Amniotic epithelial cell (primary cell): Measurements from ENCODE around the gene MTHFD1L.
A peak's percentile ranks its signal among the peaks of the same experiment; 100 is the strongest.
"Not testable (repeated sequence)": the region's sequence is repeated elsewhere in the genome, so short reads cannot be mapped to it uniquely, and the experiment has no call there.

Experiments
- DNase-seq: peaks from one replicate; pipeline ENCODE4 v3.0.0-alpha.2; 2010; ENCODE audit warnings: low read depth

The MTHFD1L gene

DNA sequence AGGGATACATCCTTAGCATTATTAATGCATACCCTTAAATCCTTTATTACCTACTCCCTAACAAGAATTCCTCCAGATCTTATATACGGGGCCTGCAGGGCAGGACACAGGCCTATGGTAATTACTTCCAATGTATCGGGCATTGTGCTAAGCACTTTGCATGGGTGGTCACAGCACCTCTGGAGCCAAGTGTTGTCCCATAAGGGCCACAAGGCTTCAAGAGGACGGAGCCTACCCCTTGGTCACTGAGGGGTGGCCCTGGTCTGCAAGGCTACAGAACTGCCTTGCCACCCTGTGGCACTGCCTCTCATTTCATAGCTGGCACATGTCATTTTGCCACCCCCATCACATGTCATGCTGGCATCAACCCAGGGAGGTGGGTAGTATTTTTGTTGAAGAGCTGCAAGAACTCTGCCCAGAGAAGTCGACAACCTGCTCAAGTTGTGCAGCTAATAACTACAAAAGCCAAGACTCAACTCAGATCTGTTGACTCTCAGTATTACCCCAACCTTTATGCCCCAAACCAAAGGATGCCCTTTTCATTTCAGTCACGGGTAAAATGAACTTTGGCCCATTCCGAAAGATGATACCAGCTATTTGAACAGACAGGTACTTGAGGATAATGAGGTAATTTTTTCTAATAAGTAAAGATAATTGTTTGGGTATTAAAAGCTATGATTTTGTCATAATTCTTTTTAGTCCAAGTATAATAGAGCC, 230.2 kb downstream of the MTHFD1L start:
- no peak for DNase-seq

- no peak for DNase-seq
These were observed 230.7 kb downstream of the MTHFD1L start for GRCh38 chr6:151096255-151096612.

DNA sequence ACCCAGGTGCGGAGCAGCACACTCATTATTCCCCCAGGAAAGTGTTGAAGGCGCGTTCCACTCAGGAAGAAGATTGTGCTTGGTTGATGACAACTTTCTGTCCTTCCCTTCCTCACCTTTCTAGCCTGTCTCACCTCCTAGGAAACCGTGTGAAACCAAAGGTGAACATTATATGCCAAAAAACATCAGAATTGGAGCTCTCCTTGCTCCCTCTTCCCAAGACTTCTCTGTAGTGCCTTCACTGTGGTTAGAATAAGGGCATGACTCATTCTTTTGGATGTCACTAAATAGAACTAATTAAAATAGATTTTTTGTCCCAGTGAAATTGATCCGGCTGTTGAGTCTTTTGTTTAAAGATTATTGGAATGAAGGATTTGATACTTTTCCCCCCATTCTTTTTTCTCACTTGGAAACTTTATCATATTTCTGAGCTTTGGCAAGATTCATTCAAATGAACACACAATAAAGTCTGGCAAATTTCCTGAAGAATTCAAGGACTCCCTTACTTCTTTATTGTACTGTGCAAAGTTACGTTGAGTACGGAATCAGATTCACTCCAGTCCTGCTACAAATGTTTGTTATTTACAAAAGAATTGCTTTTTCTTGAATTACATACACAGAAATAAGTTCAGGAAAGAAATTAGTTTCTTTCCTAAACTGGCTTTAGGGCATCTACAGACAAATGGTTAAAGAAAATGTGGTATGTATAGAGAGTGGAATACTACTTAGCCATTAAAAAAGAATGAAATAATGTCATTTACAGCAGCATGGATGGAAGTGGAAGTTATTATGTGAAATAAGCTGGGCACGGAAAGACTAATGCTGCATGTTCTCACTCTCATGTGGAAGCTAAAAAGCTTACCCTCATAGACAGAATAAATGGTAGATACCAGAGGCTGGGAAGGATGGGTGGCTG, 231.4 kb downstream of the MTHFD1L start:
- no peak for DNase-seq

GRCh38 chr6:151098166-151098565, 232.7 kb downstream of the MTHFD1L start:
- DNase-seq, result peak; percentile 37

DNA sequence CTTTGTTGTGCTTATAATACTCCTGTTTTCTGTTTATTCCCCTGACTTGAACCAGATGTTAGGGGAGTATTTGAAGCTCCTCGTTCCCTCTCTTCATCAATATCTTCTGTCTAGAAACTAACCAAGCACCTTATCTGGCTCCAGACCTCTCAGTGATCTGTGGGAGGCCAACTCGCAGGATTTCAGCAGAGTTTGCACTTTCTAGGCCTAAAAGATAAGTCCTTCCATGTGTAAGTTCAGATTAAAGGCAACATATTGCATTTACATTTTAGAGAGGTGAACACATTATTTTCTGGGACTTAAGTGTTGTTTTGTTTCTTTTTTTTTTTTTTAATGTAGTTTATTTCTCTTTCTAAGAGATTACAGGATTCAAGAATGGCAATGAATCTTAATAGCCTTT, 234.8 kb downstream of the MTHFD1L start:
- peak; percentile 38 for DNase-seq

GRCh38 chr6:151101161-151101815, 235.8 kb downstream of the MTHFD1L start:
- peak; percentile 69 for DNase-seq

DNA sequence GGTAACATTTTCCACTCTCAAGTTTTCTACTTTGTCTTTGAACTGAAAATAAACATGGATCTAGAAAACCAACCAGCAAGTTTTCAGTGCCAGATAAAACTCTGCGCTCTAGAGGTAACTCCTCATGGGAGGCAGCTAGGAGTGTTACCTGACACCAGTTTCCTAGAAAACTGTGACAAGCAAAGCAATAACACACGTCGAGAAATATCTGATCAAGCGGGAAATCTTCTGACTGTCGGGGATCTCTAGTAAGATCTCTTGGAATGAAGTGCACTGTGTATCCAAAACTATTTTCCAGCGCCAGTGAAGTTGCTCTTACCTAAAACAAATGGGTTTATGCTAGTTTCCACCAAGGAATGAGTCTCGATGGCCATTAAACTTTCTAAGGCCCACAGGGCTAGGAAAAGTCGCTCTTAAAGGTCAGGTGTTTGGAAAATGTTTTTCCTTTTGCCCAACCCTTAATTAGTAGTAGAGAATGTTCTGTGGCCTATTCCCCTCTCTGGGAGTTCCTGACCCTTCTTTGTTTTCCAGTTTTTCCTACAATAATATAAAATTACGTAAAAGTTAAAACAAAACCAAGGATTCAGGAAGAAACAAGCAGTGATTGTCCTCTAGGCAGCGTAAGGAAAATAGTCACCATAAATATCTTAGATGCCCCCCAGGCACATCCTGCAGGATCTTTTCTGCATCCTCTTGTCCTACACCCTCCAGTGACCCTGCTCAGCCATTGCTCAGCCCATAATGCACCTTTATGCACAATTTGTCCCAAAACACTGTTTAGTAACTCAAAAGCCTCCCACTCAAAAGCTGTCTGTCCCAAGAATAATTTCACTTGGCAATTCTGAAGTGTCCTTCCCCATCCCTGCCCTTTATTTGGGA, 236.6 kb downstream of the MTHFD1L start:
- DNase-seq, result no peak

DNA sequence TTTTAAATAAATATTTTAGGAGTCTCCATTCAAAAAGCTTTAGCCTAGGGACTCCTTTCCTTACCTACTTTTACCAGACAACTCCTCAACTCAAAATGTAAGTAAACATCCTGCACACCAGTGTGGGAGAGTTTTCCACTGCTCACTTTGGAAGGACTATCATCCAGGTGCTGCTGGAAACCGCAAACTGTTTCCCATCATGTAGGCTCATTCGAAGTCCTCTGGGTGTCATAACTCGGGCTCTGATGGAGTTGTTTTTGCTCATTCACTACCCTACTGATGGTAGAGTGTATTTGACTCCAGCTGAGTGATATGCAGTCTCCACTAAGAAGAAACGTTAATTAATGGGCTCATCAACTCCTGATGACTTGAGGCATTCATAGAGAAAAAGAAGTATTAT, 237.8 kb downstream of the MTHFD1L start:
- no peak for DNase-seq

DNA sequence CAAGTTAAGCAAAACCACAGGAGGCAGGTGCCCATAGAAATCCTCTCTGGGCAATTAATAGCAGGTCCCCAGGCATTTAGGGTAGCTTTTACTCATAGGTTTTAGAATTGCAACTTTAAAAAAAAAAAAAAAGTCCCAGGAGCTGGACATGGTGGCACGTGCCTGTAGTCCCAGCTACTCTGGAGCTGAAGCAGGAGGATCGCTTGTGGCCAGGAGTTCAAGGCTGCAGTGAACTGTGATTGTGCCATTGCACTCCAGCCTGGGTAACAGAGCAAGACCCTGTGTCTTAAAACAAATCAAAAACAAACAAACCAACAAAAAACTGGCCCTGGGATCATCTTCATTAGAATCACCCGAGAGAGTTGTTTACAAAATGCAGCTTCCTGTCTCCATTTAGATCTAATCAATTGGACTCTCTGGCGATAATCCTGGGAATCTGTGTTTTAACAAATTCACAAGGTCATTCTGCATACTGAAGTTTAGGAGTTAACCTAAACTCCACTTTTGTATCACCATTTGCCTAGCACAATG, 242.5 kb downstream of the MTHFD1L start:
- DNase-seq, result no peak

GRCh38 chr6:151108548-151108947, 243.0 kb downstream of the MTHFD1L start:
- no peak for DNase-seq

GRCh38 chr6:151109361-151109760, 243.9 kb downstream of the MTHFD1L start:
- peak; percentile 71 for DNase-seq

DNA sequence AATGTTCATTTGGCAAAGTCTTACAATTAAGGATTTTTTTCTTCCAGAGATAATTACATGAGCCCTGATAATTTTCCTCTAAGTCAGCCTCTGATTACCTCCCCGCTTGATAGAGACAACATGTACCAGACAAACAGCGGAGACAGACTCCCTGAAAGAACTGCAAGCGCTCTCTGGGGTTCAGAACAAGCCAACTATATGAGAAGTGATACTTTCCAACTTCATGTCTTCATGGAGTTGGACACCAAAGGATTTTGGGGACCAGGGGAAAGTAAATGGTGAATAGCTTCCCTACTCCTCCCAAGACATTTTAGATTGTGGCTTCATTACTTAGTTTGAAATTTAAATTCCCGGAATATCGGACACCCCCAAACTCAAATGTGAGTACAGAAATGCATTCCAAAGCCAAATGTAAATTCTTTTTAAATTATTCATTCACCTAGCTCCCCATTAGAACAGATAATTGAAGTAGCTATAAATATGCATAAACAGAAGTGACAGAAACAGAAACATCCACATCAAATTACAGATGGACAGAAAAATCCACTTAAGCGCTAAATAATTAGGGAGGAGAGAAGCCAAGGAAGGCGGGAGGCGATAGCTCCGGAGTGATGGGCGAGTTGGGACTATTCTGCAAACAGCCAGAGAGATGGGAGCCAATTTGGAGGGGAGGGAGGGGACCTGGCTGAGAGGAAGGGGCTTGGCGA, 244.5 kb downstream of the MTHFD1L start:
- peak; percentile 38 for DNase-seq

DNA sequence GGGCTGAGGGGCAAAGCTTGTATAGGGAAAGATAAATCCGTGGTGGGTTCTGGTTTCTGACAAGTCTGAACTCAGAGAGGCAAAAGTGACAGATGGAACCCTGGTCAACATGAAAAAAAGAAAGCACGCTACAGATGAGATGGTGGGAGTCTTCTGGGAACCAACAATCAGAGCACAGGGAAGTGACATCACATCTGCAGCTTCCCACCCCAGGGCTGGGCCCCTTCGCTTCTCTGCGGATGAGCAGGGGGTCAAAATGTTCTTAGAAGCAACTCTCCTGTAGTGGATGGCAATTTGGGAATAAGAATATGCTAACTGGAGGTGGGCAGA, 245.0 kb downstream of the MTHFD1L start:
- DNase-seq, result no peak

DNA sequence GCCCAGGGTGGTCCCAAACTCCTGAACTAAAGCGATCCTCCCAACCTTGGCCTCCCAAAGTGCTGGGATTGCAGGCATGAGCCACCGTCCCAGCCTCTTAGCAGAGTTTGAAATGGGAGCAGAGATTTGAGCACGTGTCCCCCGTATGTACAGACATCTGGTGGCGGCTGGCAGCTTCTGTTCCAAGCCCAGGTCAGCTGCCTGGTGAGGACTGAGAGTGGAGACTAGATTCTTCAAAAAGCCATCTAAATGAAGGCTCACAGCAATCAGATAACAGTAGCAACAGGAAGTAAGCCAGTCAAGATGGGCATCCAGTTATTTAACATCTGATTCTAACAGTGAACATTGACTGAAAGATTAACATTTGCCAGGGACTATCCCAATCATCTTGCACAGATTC, 246.2 kb downstream of the MTHFD1L start:
- DNase-seq, result no peak

GRCh38 chr6:151112130-151112529, 246.6 kb downstream of the MTHFD1L start:
- no peak for DNase-seq

GRCh38 chr6:151112884-151113283, 247.4 kb downstream of the MTHFD1L start:
- not testable (repeated sequence) for DNase-seq

- no peak for DNase-seq
These were observed 248.1 kb downstream of the MTHFD1L start for GRCh38 chr6:151113641-151114040.

DNA sequence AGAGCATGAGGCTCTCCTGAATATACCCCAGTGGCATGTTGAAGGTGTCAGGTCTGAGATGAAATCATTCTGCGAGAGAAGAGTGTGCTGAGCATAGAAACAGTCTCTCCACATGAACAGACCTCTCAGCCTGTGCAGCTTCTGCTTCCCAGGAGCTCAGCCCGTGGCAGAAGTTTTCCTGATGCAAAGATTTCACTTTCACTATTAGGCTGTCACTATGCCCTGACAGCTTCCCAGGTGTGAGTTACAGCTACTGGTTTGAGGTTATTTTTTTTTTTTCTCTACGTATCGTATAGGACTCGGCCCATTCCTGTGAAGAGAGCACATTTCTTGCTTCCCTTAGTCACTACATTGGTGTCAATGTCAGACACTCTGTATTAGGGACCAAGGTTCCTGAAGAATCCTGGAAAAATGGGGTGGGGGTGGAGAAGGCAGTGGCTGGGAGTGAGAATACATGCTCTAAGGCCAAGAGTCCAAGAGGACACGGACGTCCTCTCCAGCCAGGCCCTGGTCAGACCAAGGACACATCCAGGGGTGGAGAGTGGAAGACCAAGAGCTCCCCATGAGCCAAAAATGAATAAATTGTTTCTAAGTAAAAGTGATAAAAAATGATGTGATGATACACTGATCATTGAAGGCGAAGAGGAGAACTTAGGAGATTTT, 253.1 kb downstream of the MTHFD1L start:
- no peak for DNase-seq

GRCh38 chr6:151119823-151120524, 254.5 kb downstream of the MTHFD1L start:
- no peak for DNase-seq

- peak; percentile 12 for DNase-seq
These were observed 256.4 kb downstream of the MTHFD1L start for GRCh38 chr6:151121900-151122299.
